CD14-positive monocyte (primary cell): Measurements from ENCODE around the gene KCNQ1OT1. TPM values are rescaled to one million over a fixed set of nuclear protein-coding genes. Genes with fewer than 3 reads are reported as not detected.
A peak's percentile ranks its signal among the peaks of the same experiment; 100 is the strongest.

Experiments used
- DNase-seq, 3 donors: peaks; one replicate each; pipeline ENCODE4 v3.0.0-alpha.2; 2011 to 2022
- H2AFZ ChIP-seq: 2 replicates; pipeline ENCODE4 v1.6.0; 2012; ENCODE audit warnings: mild to moderate bottlenecking, low read depth, low read length, inconsistent platforms; ENCODE audit not compliant: insufficient read depth, poor library complexity, severe bottlenecking
- H3K27ac ChIP-seq, 2 donors: 1 replicate in 1 of 2; 2 replicates in 1 of 2; pipeline ENCODE4 v1.5.1; 2012 to 2013; ENCODE audit warnings: low read length in 2 of 2, control low read depth in 1 of 2, inconsistent platforms in 1 of 2, low read depth in 1 of 2, mild to moderate bottlenecking in 1 of 2
- H3K27me3 ChIP-seq, 2 donors: one replicate each; pipeline versions ENCODE4 v1.6.0 to v1.6.1; 2011 to 2013; ENCODE audit warnings: low read length in 2 of 2; ENCODE audit not compliant: control insufficient read depth in 2 of 2, insufficient read depth in 2 of 2
- H3K36me3 ChIP-seq, 2 donors: replicated peaks in 1 of 2; 1 replicate in 1 of 2; 2 replicates in 1 of 2; pipeline versions ENCODE4 v1.5.1 to v1.6.1; 2012 to 2013; ENCODE audit warnings: low read length in 2 of 2, control low read depth in 1 of 2, inconsistent platforms in 1 of 2, mild to moderate bottlenecking in 1 of 2; ENCODE audit not compliant: insufficient read depth in 2 of 2, control insufficient read depth in 1 of 2
- H3K4me1 ChIP-seq, 2 donors: 1 replicate in 1 of 2; 2 replicates in 1 of 2; pipeline versions ENCODE4 v1.5.1 to v1.6.1; 2012 to 2013; ENCODE audit warnings: low read length in 2 of 2, control low read depth in 1 of 2, inconsistent platforms in 1 of 2, mild to moderate bottlenecking in 1 of 2, moderate library complexity in 1 of 2; ENCODE audit not compliant: insufficient read depth in 2 of 2, control insufficient read depth in 1 of 2
- H3K4me2 ChIP-seq: replicated peaks from 2 replicates; pipeline ENCODE3; 2012; ENCODE audit warnings: low read length, moderate library complexity, mild to moderate bottlenecking; ENCODE audit not compliant: poor library complexity, severe bottlenecking; ENCODE audit errors: extremely low read depth
- H3K4me3 ChIP-seq, 3 experiments: fragments of 200-600 bp in 1 of 3; sonication (generic) in 1 of 3; replicated peaks in 1 of 3; 1 replicate in 2 of 3; 2 replicates in 1 of 3; pipeline ENCODE4 v1.5.1; 2011 to 2013; ENCODE audit warnings: low read length in 3 of 3, mild to moderate bottlenecking in 3 of 3, control low read depth in 2 of 3, low read depth in 2 of 3, inconsistent platforms in 1 of 3, moderate library complexity in 1 of 3
- H3K79me2 ChIP-seq: 2 replicates; pipeline ENCODE4 v1.6.0; 2012; ENCODE audit warnings: mild to moderate bottlenecking, control low read depth, inconsistent platforms, low read length, moderate library complexity; ENCODE audit not compliant: insufficient read depth
- H3K9ac ChIP-seq: 2 replicates; pipeline ENCODE4 v1.6.0; 2017; ENCODE audit warnings: low read length, mild to moderate bottlenecking; ENCODE audit not compliant: insufficient read depth, poor library complexity, severe bottlenecking
- H3K9me3 ChIP-seq, 2 donors: replicated peaks in 1 of 2; 1 replicate in 1 of 2; 2 replicates in 1 of 2; pipeline versions ENCODE4 v1.5.1 to v1.6.1; 2012 to 2013; ENCODE audit warnings: low read length in 2 of 2, control low read depth in 1 of 2; ENCODE audit not compliant: control insufficient read depth in 1 of 2, insufficient read depth in 1 of 2
- H4K20me1 ChIP-seq: 2 replicates; pipeline ENCODE4 v1.6.0; 2012; ENCODE audit warnings: mild to moderate bottlenecking, low read length, control low read depth, moderate library complexity; ENCODE audit not compliant: insufficient read depth
- H3K27ac Mint-ChIP-seq, 7 donors: one replicate each; pipeline ENCODE4 v1.8.0; 2020; ENCODE audit warnings: mild to moderate bottlenecking in 7 of 7, mixed read lengths in 7 of 7, moderate library complexity in 6 of 7, inconsistent platforms in 2 of 7
- H3K27me3 Mint-ChIP-seq, 3 donors: one replicate each; pipeline ENCODE4 v1.8.0; 2021 to 2022; ENCODE audit warnings: low read depth in 3 of 3, mild to moderate bottlenecking in 3 of 3, mixed read lengths in 3 of 3, moderate library complexity in 3 of 3, inconsistent platforms in 1 of 3
- H3K36me3 Mint-ChIP-seq, 2 donors: one replicate each; pipeline ENCODE4 v1.8.0; 2020; ENCODE audit warnings: mixed read lengths in 2 of 2, inconsistent platforms in 1 of 2, mild to moderate bottlenecking in 1 of 2
- H3K4me1 Mint-ChIP-seq: one replicate; pipeline ENCODE4 v1.8.0; 2020; ENCODE audit warnings: mild to moderate bottlenecking, mixed read lengths
- H3K4me3 Mint-ChIP-seq, 2 donors: one replicate each; pipeline ENCODE4 v1.8.0; 2020; ENCODE audit warnings: mild to moderate bottlenecking in 2 of 2, mixed read lengths in 2 of 2, moderate library complexity in 1 of 2
- H3K9me3 Mint-ChIP-seq, 7 donors: one replicate each; pipeline ENCODE4 v1.8.0; 2020 to 2022; ENCODE audit warnings: mixed read lengths in 7 of 7, mild to moderate bottlenecking in 6 of 7, moderate library complexity in 6 of 7, inconsistent platforms in 2 of 7
- WGBS: methylation state at CpG from one replicate; pipeline ENCODE4 v1.1.5; 2013; ENCODE audit warnings: missing lambda C conversion rate; ENCODE audit not compliant: insufficient coverage; 5-methylcytosine and 5-hydroxymethylcytosine counted together
- intact Hi-C, 2 donors: fragments of 100-400 bp; cut with micrococcal nuclease; formaldehyde crosslinking; loops; one replicate each; pipeline versions ENCODE4 v1.15.0 to v1.15.1; 2023
- polyA plus RNA-seq, 3 donors: library from polyadenylated mRNA; depleted of rRNA in 1 of 3; unstranded in 2 of 3; stranded (reverse) in 1 of 3; fragments of 300-500 nt in 2 of 3; fragments of >200 nt in 1 of 3; fragmentation: Illumina TruSeq in 2 of 3; gene quantifications; 1 replicate in 2 of 3; 2 replicates in 1 of 3; pipeline ENCODE4 v1.2.3, GENCODE V29; 2012 to 2021
- TF ChIP-seq, protein P1 (sequence below): fragments of 200-600 bp; IDR thresholded peaks from one replicate; pipeline ENCODE4 v1.8.0; 2022; ENCODE audit warnings: antibody characterized with exemption, mild to moderate bottlenecking

KCNQ1OT1 gene
- polyA plus RNA-seq, 3 donors, result 0.01 to 0.04 (median 0.03) TPM

DNA sequence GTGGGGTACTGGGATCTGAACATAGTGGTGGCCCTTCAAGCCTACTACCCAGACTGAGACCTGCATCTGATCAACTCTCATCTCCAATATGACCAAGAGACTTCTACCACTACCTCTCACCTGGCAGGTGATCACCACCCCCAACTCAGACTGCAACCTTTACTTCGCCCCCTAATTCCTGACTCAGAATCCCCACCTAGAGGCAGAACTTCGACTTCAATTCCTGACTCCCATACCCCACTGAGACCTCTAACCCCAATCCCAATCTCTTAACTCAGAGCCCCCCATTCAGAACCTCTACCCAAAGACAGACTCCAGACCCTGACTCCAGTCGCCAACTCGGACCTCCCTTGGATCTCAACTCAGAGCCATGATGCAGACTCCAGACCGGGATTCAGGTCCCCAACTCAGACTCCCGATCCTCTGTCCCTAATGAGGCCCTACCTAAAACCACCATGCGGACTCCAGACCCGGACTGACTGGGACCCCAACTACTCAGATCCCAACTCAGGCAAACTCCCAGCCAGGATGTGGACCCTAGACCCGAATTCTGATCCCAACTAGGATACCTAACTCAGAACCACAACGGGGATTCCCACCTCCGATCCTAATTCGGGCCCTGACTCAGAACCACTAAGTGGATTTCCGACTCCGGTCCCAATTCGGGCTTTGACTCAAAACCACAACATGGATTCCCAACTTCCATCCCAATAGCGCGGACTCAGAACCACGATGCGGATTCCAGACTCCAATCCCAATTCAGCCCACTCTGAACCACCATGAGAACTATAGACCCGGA, 1.2 kb downstream of the KCNQ1OT1 start:
- WGBS, result 46% methylated on average over 20 of the region's 20 CpGs
- peak overlapping the region; percentile 64 for H3K9ac ChIP-seq
- Mint-ChIP-seq H3K27ac (peak overlapping the region in 4 of 7 donors; percentile 55 to 76 (median 63)), H3K4me1 (peaks cover 34% of the 10 kb centered on the region), H3K9me3 (peaks cover 8 to 12% (median 11%) of the 10 kb centered on the region in 7 donors), H3K27me3 (peaks cover 3 to 7% (median 5%) of the 10 kb centered on the region in 3 donors), H3K4me3 (peak overlapping the region; percentile 85 to 88), H3K36me3 (peaks cover 34 to 36% of the 10 kb centered on the region in 2 donors)
- peak overlapping the region; percentile 74 for H3K4me2 ChIP-seq
- H3K79me2 ChIP-seq, result peaks cover 7% of the 10 kb centered on the region
- H3K36me3 ChIP-seq, result peaks cover 6 to 21% of the 10 kb centered on the region in 2 donors
- TF ChIP-seq, protein P1, sequence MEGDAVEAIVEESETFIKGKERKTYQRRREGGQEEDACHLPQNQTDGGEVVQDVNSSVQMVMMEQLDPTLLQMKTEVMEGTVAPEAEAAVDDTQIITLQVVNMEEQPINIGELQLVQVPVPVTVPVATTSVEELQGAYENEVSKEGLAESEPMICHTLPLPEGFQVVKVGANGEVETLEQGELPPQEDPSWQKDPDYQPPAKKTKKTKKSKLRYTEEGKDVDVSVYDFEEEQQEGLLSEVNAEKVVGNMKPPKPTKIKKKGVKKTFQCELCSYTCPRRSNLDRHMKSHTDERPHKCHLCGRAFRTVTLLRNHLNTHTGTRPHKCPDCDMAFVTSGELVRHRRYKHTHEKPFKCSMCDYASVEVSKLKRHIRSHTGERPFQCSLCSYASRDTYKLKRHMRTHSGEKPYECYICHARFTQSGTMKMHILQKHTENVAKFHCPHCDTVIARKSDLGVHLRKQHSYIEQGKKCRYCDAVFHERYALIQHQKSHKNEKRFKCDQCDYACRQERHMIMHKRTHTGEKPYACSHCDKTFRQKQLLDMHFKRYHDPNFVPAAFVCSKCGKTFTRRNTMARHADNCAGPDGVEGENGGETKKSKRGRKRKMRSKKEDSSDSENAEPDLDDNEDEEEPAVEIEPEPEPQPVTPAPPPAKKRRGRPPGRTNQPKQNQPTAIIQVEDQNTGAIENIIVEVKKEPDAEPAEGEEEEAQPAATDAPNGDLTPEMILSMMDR, result no peak
- peak overlapping the region; percentile 39 to 73 (median 63) for H3K4me3 ChIP-seq
- H3K9me3 ChIP-seq, result peaks cover 11 to 17% of the 10 kb centered on the region in 2 donors
- no peak overlapping the region for H2AFZ ChIP-seq
- DNase-seq, result peak in 1 of 3 donors; percentile 40
- H3K27me3 ChIP-seq, result no peaks in the 10 kb centered on the region
- peaks cover 23 to 27% of the 10 kb centered on the region in 2 donors for H3K4me1 ChIP-seq
- H3K27ac ChIP-seq, result no peak overlapping the region
- peaks cover 76% of the 10 kb centered on the region for H4K20me1 ChIP-seq
- intact Hi-C loops, result loop anchor here in 1 of 2 donors (10.0 kb wide), 1 partner anchor 186 kb away; the partner anchor contains the start of gene CDKN1C

DNA sequence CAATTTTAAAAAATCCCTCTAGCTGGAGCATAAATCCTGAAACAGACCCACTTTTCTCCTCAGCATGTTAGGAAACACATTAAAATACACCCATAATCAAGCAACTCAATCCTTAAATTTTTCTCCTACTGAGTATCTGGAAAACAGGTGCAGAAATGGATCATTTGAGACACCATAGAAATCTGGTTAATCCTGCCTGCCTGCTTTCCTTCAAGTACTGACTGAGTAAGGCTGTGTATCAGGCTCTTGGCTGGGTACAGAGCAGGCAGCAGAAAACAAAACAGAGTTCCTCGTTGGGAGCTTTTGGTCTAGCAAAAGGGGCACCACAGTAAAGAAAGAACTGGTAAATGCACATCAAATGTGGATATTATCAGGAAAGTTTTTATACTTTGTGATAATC, 1.9 kb downstream of the KCNQ1OT1 start:
- Mint-ChIP-seq H3K9me3 (peaks cover 8 to 12% (median 11%) of the 10 kb centered on the region in 7 donors), H3K4me1 (peaks cover 28% of the 10 kb centered on the region), H3K27me3 (peaks cover 3 to 7% (median 5%) of the 10 kb centered on the region in 3 donors), H3K27ac (no peak overlapping the region), H3K36me3 (peaks cover 36% of the 10 kb centered on the region in 2 donors), H3K4me3 (peak overlapping the region in 1 of 2 donors; percentile 85)
- H4K20me1 ChIP-seq, result peaks cover 76% of the 10 kb centered on the region
- DNase-seq, result no peak
- H3K4me2 ChIP-seq, result no peak overlapping the region
- TF ChIP-seq, protein P1, result no peak
- no peak overlapping the region for H3K4me3 ChIP-seq
- no CpG with 5 or more reads among the region's 1 CpG for WGBS
- H3K4me1 ChIP-seq, result peaks cover 21 to 23% of the 10 kb centered on the region in 2 donors
- H3K27me3 ChIP-seq, result no peaks in the 10 kb centered on the region
- peaks cover 11 to 17% of the 10 kb centered on the region in 2 donors for H3K9me3 ChIP-seq
- H3K79me2 ChIP-seq, result peaks cover 7% of the 10 kb centered on the region
- intact Hi-C loops, result loop anchor here in 1 of 2 donors (10.0 kb wide), 1 partner anchor 187 kb away; the partner anchor contains the start of gene CDKN1C
- no peak overlapping the region for H2AFZ ChIP-seq
- no peak overlapping the region for H3K27ac ChIP-seq
- no peak overlapping the region for H3K9ac ChIP-seq
- peaks cover 6 to 28% of the 10 kb centered on the region in 2 donors for H3K36me3 ChIP-seq
